HG03039 (cell line): Measurements from ENCODE around the gene SULT1A2.
"Not testable (repeated sequence)": the region's sequence is repeated elsewhere in the genome, so short reads cannot be mapped to it uniquely, and the experiment has no call there.

ENCODE experiments used
- ATAC-seq: cut with Tn5 transposase; IDR thresholded peaks from one replicate; pipeline ENCODE4 v1.9.1; 2021; ENCODE audit warnings: mild to moderate bottlenecking, moderate library complexity; ENCODE audit not compliant: unreplicated experiment

The SULT1A2 gene

DNA sequence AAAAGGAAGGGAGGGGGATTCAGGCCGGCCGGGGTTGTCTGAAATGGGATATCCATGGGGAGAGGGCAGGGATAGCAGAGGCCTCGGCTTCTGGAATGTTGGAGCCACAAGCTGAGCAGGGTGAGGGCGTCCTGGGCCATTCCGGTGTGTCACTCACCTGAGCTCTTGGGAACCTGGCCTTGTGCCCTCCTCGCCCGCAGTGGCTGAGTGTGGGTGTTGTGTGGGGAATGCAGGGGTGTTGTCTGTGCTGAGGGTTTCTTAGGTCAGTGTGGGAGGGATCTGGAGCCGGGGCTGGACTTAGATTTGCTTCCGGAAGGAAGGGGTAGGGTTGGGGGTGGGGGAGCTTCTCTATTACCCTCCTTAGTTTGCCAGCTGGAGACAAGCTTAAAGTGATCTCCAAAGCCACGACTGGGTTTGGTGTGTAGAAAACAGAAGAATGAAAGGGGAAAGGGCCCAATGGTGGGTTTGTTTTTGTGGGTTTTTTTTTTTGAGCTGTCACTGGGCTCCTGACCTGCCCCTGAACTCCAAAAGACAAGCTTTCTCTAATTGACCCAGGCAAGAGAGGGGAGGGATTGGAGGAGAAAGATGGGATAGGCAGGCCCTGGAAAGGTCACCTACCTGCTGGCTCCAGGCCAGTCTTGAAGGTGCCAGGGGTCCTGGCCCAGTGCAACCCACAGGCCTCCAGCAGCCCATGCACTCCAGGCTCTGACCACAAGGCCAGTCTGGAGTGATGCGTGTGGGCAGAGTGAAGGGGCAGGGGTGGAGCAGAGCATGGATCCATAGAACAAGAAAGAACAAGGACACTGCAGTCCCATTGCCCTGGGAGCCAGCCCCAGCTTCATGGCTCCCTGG, at the start of gene SULT1A2:
Gene SULT1A2 (minus strand): TSS at position 211 of the 852 bp plus-strand sequence. CDS start 1,120 bp downstream, outside the sequence.
- ATAC-seq: no peak

DNA sequence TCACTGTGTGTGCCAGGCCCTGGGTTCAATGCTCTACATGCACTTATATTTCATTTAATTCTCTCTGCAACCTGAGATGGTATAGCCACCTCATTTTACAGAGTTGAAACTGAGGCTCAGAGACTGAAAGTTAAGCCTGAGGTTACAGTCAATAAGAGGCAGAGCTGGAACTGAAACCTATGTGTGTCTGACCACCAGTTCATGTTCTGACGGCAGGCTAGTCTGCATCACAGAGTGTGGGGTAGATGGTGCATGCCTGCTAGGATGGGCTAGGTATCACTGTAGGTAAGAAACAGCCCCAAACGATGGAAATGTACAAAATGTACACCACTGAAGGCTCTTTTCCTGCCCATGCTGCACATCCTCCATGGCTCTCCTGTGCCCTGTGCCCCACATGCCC, 43.1 kb upstream of the SULT1A2 start:
- ATAC-seq: not testable (repeated sequence)

DNA sequence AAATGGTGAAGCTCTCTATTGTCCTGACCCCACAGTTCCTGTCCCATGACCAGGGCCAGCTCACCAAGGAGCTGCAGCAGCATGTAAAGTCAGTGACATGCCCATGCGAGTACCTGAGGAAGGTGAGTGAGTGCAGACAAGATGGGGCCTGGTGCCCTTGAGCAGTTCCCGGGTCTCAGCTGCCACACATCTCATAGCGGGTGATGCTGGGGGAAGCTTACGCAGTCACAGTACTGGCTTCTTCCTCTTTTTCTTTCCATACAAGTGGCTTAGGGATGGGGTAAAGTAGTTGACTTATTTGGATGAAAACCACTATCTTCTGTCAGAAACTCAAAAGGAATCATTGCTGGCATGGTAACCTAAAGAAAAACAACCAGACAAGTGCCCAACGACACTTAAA, 41.5 kb upstream of the SULT1A2 start:
- not testable (repeated sequence) for ATAC-seq

DNA sequence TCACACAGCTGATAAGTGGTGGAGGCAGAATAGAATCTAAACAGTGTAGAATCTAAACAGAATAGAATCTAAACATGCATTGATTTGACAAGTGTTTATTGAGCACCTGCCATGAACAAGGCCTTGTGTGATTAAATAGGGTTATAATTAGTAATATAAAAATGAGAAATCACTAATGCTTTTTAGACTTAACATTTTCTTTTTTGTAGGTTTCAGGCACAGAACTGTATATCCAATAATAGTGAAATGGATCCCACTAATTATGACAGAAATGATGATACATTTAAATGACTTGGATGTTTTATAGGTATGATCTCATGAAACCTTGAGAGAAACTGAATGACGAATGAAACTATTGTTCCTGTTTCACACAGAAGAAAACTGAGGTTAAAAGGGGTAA, 40.9 kb upstream of the SULT1A2 start, which contains the start of gene NPIPB8:
Gene NPIPB8 (plus strand): TSS at position 301 of the 400 bp plus-strand sequence. CDS start 296 bp downstream, outside the sequence.
- ATAC-seq: not testable (repeated sequence)

DNA sequence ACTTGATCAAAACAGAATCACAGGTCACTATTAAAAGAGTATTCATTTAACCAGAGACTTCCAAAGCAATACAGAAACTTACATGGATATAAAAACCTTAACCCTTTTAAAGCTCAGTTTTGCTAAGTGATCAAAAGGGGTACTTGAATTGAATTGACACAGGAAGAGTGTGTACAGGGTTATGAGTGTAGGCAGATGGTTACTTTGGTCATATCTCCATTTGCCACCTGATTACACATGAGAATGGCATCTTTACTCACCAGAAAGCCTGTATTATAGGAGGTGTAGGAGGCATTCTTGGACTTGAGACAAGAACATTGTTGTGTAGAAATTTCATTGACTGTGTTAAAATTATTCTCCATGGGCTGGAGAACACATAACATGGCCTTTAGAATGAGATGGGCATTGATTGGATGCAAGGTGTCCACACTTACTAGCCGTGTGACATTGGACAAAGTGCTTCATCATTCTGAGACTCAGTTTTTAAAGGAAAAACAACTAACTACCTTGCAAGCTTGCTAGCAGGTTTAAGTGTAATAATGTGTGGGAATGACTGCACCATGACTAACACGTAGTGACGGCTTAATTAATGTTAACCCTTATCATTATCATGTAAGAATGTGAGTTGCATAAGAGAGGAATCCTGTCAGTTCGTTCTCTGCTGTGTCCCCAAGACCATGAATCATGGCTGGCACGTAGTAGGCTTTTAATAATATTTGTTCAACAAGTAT, 39.4 kb upstream of the SULT1A2 start:
- ATAC-seq: not testable (repeated sequence)

DNA sequence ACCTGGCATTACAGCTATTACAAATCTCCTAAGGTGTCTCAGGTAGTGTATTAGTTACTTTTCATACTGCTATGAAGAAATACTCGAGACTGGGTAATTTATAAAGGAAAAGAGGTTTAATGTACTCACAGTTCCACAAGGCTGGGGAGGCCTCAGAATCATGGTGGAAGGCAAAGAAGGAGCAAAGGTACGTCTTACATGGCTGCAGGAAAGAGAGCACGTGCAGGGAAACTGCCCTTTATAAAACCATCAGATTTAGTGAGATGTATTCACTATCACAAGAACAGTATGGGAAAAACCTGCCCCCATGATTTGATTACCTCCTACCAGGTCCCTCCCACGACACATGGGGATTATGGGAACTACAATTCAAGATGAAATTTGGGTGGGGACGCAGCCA, 34.1 kb upstream of the SULT1A2 start:
- ATAC-seq: not testable (repeated sequence)

DNA sequence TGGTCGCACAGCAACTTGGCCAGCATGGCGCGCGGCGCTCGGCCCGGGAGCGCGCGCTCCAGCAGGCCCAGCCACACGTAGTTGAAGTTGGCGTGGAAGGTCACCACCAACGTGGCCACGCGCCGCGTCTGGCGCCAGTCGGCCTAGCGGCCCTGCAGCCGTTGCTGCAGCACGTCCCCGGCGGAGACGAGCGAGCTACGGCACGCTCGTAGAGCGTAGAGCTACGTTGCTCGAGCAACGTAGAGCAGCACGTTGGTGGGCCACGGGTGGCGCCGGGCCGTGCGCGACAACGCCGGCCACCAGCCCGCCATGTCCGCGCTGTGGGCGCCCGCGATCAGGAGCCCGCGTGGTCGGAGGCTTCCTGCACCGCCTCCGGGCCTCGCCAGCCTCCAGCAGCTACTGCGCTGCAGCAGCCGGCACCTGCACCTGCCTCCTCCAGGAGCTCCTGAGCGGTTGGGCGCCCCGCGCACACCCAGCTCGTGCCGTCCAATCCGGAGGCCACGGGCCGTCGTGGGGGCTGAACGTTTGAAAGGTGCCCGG, 26.4 kb upstream of the SULT1A2 start:
- no peak for ATAC-seq

DNA sequence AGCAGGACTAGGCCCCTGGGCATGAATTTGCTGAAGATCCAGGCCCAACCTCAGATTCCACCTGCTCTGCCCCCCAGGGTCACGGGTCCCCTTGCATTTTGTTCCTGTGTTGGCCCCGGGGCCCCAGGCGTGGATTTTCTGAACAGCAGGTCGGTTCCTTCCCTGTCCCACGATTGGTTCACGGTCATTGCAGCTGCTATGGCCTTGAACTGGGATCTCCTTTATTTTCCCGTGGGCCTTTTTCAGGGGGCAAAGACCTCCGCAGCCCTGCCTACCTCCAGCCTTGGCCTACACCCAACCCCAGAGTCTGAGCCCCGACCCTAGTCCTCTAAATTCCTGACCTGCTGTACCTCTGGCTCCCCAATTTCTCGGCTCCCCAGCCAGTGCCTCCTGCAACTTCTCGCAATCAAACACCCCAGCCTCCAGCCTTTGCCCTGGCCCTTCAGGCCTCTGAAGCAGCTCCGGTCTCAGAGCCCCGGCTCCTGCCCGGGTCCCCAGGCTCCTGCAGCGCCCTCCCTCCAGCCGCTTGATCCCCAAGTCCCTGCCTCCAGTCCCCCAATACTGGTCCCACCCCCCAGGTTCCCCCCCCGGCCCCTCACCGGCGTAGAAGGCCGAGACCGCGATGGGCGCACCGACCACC, 25.8 kb upstream of the SULT1A2 start:
- not testable (repeated sequence) for ATAC-seq

DNA sequence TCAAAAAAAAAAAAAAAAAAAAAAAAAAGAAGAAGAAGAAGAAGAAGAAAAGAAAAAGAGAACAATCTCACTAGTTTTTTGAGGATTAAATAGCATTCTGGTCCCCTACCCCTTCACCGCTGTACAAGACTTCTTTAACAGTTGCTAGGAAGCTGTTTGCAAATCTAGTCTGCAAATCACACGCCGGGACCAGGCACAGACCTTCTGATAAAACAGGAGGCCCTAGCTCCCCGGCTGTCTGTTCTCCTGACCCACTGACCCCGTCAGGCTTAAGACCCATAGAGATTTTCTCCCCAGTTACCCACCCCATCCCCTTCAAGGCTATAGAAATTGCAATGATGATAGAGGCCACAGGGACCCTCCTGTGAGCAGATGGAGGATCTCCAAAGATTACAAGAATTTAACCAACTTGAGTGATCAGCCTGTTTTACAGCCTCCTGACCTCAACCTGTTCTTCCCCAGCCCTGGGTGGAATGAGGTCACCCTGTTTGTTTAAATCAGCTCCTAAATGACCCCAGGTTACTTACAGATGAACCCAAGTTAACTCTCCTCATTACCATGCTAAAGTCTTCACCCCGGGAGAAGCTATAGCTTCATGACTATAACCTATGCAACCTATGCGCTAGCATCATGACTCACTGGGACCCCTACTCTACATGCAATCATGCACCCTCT, 24.8 kb upstream of the SULT1A2 start:
- ATAC-seq: no peak

DNA sequence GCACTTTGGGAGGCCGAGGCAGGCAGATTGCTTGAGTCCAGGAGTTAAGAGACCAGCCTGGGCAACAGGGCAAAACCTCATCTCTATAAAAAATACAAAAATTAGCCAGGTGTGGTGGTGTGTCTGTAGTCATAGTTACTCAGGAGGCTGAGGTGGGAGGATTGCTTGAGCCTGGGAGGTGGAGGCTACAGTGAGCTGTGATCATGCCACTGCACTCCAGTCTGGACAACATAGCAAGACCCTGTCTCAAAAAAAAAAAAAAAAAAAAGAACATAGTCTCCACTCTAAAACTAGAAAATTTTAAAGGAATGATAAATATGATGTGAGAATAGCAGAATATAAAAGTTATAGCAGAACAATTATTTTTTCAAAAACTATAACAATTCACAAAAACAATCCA, 23.5 kb upstream of the SULT1A2 start:
- not testable (repeated sequence) for ATAC-seq

DNA sequence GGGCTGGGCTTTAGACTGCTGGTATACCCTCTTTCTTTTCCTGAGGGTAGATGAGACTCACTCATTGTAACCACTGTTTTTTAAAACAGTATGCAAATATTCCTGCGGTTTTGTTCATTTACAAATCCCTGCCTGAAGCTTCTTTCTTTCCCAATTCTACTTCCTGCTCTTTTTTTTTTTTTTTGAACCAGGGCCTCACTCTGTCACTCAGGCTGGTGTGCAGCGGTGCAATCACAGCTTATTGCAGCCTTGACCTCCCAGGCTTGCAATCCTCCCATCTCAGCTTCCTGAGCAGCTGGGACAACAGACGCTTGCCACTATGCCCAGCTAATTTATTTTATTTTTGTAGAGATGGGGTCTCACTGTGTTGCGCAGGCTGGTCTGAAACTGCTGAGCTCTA, 21.0 kb upstream of the SULT1A2 start:
- no peak for ATAC-seq

DNA sequence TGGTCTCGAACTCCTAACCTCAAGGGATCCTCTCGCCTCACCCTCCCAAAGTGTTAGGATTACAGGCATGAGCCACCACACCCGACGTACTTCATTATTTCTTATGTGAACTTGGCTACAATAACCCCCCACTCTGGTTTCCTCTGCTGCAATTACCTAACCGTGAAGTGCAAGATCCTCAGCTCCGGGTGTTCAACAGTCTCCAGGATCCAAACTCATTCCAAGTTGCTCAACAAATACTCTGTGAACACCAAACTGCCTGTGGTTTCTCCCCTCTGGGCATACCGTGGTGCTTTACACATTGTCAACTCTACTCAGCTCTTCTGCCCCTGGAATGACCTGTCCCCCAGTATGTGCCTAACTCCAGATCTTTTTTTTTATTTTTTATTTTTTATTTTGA, 19.8 kb upstream of the SULT1A2 start:
- ATAC-seq: no peak

DNA sequence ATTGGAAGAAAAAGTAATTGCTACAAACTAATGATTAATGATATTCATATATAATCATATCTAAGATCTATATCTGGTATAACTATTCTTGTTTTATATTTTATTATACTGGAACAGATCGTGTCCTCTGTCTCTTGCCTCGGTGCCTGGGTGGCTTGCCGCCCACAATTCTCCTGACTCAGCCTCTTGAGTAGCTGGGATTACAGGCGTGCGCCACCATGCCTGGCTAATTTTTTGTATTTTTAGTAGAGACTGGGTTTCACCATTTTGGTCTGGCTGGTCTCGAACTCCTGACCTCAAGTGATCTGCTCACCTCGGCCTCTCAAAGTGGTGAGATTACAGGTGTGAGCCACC, 19.4 kb upstream of the SULT1A2 start:
- not testable (repeated sequence) for ATAC-seq

DNA sequence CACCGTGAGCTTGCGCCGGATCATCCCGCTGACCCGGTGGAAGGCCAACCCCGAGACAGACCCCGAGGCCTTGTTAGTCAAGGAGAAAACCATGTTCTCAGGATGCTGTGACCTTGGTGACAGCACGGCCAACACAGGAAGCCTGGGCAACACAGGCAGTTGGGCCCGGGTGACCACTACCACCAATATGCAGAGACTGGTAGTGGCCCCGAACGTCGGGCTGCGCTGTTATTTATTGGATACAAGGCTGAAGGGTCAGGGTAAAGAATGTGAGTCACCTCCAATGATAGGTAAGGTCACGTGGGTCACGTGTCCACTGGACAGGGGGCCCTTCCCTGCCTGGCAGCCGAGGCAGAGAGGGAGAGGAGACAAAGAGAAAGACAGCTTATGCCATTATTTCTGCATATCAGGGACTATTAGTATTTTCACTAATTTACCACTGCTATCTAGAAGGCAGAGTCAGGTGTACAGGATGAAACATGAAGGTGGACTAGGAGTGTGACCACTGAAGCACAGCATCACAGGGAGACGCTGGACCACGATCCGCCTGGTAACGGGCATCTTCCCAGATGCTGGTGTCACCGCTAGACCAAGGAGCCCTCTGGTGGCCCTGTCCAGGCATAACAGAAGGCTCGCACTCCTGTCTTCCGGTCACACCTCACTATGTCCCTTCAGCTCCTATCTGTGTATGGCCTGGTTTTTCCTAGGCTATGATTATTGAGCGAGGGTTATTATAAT, 18.8 kb upstream of the SULT1A2 start:
- ATAC-seq: not testable (repeated sequence)

DNA sequence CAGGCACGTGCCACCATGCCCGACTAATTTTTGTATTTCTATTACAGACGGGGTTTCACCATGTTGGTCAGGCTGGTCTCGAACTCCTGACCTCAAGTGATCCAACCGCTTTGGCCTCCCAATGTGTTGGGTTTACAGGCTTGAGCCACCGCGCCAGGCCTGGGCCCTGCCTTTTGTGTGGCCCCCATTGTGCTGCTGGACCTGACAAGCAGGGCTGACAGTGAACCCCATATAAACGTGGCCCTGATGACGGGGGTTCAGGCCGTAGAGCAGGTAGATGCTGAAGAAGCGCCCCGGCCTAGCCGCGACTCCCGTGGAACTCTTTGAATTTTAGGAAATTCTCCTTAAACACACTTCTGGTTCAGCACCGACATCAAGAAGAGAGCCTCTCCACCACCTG, 17.7 kb upstream of the SULT1A2 start:
- ATAC-seq: not testable (repeated sequence)

DNA sequence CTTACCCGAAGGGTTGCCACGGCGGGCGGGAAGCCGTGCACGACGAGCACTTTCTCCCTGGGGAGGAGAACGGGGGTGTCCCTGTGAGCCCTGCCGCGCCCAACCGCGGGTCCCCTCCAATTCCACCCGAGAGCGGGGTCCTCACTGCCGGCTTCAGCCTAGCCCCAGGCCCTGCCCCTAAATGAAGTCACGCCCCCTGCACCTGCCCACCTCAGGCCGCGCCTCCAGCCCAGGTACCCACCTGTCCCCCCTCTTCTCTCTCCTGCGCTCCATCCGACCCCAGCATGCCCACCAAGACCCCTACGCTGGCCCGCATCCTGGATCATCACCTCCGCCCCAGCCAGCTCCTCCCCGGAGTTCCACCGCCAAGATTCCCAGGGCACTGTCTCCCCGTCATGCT, 17.1 kb upstream of the SULT1A2 start:
- not testable (repeated sequence) for ATAC-seq

DNA sequence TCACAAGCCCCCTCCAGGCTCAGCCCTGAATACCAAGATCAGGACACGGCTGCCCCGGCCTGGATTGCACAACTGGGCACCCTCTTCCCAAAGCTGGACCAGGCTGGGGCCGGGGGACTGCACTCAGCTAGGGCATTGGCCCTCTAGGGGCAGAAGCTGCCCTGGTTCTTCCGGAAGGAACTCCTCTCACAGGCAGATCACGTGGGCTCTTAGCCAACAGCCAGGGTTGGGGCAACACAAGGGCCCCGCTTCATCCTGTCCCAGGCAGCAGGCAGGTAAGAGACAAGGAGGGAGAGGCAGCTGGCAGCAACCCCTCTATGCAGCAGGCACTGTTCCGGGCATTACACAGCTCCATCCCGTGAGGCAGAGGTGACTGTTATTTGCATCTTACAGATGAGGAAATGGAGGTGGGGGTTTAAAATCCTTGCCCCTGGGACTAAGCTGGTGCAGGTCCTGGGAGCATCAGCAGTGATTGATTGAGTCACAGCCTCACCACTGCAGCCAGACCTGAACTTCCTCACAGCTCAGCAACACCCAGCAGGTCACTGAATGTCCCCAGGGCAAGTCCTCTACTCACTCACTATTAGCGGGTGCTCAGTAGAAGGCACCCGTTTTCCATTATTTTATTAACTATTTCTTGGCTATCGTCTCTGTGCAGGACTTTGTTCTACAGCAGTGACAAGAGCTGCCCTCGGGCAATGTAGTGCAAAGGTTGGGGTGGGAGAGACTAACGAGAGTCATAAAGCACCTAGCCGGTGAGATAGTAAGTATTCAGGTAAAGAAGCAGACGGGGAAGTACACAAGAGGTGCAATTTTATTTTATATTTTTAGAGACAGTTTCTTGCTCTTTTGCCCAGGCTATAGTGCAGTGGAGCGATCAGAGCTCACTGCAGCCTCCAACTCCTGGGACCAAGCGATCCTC, 15.8 kb upstream of the SULT1A2 start:
- not testable (repeated sequence) for ATAC-seq

DNA sequence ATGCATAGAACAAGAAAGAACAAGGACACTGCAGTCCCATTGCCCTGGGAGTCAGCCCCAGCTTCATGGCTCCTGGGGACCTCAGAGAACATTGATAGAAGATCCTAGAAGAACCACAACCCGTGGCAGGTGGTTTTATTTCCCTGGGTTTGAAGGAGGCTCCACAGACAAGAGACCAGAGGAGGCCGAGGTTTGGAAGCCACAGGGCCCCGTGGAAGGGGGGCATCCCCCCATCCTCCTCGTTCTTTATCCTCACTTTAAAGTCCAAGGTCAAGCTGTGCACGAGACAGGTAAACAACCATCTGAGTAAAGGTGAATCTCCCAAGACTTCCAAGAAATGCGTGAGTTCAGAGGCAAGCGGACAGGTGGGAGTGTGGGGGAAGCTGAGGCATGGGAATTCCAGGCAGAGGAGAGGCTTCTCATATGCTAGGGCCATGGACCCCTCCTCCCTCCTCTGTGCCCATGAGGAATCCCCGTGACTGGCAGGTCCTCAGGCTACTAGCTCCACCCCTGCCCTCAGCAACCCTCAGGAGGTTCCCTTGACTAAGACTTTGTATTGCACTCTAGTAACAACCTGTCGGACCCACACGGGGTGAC, 13.8 kb upstream of the SULT1A2 start:
- ATAC-seq: no peak
